GM12873 (cell line): ENCODE measurements around the gene MPRIP.

Experiments
- CTCF ChIP-seq: IDR thresholded peaks from 2 replicates; pipeline ENCODE4 v1.5.1; 2012; ENCODE audit warnings: low read depth, mild to moderate bottlenecking, moderate library complexity, low read length, control low read depth; ENCODE audit not compliant: insufficient read depth; ENCODE audit errors: missing control alignments

MPRIP gene

GRCh38 chr17:17236295-17237025, 194.2 kb downstream of the MPRIP start:
- TF ChIP-seq CTCF = no peak

GRCh38 chr17:17237026-17237799, 195.0 kb downstream of the MPRIP start, which contains the start of gene FLCN:
TSS of gene FLCN (minus strand) at chr17:17237168. CDS start at chr17:17228137, 9,031 bp downstream.
- TF ChIP-seq CTCF = no peak

- no peak for TF ChIP-seq CTCF
Measured at GRCh38 chr17:17239832-17240231, 197.6 kb downstream of the MPRIP start.

GRCh38 chr17:17241656-17242055, 199.4 kb downstream of the MPRIP start:
- no peak for TF ChIP-seq CTCF

- TF ChIP-seq CTCF = no peak
Measured at GRCh38 chr17:17242246-17242645, 200.0 kb downstream of the MPRIP start.
